ENCODE measurements around the gene HSD11B2. TPM values are rescaled to one million over a fixed set of nuclear protein-coding genes. Genes with fewer than 3 reads are reported as not detected.

The HSD11B2 gene
- total RNA-seq, 1 experiment from 2014 or later = 33.4 TPM

DNA sequence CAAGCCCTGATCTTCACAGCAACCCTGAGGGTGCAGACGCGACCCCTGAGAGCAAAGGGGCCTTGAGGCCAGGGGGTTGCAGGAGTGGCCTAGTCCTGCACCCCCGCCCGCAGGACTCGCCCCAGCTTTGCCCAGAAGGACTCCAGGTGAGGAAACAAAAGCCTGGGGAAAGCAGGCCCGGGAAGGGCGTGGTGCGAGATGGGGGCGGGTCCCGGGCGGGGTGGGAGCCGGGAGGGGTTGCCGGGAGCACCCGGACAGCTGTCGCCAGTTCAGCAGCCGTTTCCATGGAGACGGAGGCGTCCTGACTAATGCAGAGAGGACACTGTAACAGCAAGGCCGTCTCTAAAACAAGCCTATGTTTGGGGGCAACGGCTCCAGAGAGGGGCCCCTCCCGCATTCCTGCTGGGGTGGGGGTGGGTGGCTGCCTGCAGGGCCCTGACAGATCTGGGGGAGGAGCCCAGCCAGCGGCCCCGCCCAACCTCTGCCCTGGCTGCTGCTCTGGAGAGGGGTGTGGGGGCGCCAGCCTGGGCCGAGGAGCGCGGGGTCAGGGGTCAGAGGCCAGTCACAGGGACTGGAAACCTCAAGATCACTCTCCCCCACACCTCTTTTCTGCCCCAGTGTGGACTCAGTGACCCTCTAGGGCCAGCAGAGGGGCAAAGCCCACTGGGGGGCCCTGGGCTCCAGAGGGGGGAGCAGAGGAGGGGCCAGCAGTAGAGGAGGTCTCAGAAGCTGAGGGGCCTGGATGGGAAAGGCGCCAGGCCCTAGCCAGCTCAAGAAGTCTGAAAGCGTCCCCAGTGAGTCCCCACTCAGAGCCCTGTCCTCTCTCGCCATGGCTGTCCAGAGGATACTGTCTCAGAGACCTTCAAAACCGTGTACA is 34.5 kb upstream of the HSD11B2 start:
- CTCF ChIA-PET = interaction anchor here (0.5 to 6.8 kb wide), 18 partner anchors 9 to 433 kb away, joined by 3 to 65 read pairs (median 3); partner anchors contain the start of genes ATP6V0D1, KCTD19, LRRC36 and TMEM208
- Mint-ChIP-seq H3K9me3 (no peaks in the 10 kb centered on the region), H3K4me1 (peaks cover 23% of the 10 kb centered on the region), H3K27me3 (ENCODE audit: low read depth) (peaks cover 57% of the 10 kb centered on the region), H3K27ac (no peak overlapping the region), H3K36me3 (no peaks in the 10 kb centered on the region), H3K4me3 (peak overlapping the region; percentile 47; the same call in 1 of the 2 replicates)
- TF ChIP-seq, protein P1, sequence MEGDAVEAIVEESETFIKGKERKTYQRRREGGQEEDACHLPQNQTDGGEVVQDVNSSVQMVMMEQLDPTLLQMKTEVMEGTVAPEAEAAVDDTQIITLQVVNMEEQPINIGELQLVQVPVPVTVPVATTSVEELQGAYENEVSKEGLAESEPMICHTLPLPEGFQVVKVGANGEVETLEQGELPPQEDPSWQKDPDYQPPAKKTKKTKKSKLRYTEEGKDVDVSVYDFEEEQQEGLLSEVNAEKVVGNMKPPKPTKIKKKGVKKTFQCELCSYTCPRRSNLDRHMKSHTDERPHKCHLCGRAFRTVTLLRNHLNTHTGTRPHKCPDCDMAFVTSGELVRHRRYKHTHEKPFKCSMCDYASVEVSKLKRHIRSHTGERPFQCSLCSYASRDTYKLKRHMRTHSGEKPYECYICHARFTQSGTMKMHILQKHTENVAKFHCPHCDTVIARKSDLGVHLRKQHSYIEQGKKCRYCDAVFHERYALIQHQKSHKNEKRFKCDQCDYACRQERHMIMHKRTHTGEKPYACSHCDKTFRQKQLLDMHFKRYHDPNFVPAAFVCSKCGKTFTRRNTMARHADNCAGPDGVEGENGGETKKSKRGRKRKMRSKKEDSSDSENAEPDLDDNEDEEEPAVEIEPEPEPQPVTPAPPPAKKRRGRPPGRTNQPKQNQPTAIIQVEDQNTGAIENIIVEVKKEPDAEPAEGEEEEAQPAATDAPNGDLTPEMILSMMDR (IDR thresholded peaks at IDR 0.05) = no peak
- TF ChIP-seq, protein P2, sequence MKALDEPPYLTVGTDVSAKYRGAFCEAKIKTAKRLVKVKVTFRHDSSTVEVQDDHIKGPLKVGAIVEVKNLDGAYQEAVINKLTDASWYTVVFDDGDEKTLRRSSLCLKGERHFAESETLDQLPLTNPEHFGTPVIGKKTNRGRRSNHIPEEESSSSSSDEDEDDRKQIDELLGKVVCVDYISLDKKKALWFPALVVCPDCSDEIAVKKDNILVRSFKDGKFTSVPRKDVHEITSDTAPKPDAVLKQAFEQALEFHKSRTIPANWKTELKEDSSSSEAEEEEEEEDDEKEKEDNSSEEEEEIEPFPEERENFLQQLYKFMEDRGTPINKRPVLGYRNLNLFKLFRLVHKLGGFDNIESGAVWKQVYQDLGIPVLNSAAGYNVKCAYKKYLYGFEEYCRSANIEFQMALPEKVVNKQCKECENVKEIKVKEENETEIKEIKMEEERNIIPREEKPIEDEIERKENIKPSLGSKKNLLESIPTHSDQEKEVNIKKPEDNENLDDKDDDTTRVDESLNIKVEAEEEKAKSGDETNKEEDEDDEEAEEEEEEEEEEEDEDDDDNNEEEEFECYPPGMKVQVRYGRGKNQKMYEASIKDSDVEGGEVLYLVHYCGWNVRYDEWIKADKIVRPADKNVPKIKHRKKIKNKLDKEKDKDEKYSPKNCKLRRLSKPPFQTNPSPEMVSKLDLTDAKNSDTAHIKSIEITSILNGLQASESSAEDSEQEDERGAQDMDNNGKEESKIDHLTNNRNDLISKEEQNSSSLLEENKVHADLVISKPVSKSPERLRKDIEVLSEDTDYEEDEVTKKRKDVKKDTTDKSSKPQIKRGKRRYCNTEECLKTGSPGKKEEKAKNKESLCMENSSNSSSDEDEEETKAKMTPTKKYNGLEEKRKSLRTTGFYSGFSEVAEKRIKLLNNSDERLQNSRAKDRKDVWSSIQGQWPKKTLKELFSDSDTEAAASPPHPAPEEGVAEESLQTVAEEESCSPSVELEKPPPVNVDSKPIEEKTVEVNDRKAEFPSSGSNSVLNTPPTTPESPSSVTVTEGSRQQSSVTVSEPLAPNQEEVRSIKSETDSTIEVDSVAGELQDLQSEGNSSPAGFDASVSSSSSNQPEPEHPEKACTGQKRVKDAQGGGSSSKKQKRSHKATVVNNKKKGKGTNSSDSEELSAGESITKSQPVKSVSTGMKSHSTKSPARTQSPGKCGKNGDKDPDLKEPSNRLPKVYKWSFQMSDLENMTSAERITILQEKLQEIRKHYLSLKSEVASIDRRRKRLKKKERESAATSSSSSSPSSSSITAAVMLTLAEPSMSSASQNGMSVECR (CRISPR knock-in tag; IDR thresholded peaks at IDR 0.05; ENCODE audit: borderline replicate concordance) = 0 out of 2 replicates have a peak, but pooled peaks have one; percentile 38
- POLR2A ChIA-PET = no interaction called here
- ATAC-seq (peak; percentile 27), DNase-seq (ENCODE audit: low spot score) (peak; percentile 88)

DNA sequence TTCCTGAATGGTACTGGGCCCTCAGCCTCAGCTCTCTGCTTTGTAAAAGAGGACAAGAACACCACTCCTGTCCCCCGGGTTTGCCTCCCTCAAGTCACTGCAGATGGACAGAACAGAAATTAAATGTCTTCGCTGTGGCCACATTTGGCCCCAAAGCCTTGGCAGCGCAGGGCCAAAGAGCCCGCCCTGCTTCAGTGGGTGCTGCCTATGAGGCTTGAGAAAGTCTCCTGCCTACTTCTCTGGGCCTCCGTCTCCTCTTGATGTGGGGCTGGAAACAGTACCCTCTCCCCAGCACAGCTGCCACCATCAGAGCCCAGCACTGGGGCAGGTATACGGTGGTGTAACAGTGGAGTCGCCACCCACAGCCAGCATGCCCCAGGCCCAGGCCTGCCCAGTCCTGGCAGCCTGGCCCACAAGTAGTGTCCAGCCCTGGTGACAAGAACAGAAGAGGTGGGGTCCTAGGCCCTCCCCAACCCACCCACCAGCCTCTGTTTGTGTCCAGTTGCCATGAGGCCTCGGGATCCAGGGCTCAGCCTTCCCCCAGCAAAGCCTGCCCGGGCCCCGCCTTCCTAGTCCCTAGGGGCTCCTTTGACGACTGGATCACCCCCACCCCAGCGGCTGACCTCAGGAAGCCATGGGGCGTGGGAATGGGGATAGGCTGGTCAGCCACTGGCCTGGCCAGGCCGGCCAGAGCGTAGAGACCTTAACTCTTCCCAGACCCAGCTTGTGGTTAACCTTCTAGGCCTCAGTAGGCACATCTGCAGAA is 33.7 kb upstream of the HSD11B2 start:
- no peaks in the 10 kb centered on the region for H3K9me3 Mint-ChIP-seq
- no peak for ATAC-seq
- TF ChIP-seq, protein P3, sequence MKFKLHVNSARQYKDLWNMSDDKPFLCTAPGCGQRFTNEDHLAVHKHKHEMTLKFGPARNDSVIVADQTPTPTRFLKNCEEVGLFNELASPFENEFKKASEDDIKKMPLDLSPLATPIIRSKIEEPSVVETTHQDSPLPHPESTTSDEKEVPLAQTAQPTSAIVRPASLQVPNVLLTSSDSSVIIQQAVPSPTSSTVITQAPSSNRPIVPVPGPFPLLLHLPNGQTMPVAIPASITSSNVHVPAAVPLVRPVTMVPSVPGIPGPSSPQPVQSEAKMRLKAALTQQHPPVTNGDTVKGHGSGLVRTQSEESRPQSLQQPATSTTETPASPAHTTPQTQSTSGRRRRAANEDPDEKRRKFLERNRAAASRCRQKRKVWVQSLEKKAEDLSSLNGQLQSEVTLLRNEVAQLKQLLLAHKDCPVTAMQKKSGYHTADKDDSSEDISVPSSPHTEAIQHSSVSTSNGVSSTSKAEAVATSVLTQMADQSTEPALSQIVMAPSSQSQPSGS (CRISPR knock-in tag; IDR thresholded peaks at IDR 0.05; ENCODE audit: borderline replicate concordance, low read depth) = no peak
- TF ChIP-seq ZNF219 (CRISPR knock-in tag; IDR thresholded peaks at IDR 0.05; ENCODE audit: borderline replicate concordance) (no peak), EMX1 (CRISPR knock-in tag; IDR thresholded peaks at IDR 0.05) (no peak), FOXP1 (CRISPR knock-in tag; IDR thresholded peaks at IDR 0.05; ENCODE audit: borderline replicate concordance) (no peak), NFYB (CRISPR knock-in tag; conservative IDR thresholded peaks at IDR 0.05; ENCODE audit: low read depth) (no peak)
- TF ChIP-seq, protein P4, sequence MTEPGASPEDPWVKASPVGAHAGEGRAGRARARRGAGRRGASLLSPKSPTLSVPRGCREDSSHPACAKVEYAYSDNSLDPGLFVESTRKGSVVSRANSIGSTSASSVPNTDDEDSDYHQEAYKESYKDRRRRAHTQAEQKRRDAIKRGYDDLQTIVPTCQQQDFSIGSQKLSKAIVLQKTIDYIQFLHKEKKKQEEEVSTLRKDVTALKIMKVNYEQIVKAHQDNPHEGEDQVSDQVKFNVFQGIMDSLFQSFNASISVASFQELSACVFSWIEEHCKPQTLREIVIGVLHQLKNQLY (CRISPR knock-in tag; IDR thresholded peaks at IDR 0.05) = no peak
- TF ChIP-seq, protein P5, sequence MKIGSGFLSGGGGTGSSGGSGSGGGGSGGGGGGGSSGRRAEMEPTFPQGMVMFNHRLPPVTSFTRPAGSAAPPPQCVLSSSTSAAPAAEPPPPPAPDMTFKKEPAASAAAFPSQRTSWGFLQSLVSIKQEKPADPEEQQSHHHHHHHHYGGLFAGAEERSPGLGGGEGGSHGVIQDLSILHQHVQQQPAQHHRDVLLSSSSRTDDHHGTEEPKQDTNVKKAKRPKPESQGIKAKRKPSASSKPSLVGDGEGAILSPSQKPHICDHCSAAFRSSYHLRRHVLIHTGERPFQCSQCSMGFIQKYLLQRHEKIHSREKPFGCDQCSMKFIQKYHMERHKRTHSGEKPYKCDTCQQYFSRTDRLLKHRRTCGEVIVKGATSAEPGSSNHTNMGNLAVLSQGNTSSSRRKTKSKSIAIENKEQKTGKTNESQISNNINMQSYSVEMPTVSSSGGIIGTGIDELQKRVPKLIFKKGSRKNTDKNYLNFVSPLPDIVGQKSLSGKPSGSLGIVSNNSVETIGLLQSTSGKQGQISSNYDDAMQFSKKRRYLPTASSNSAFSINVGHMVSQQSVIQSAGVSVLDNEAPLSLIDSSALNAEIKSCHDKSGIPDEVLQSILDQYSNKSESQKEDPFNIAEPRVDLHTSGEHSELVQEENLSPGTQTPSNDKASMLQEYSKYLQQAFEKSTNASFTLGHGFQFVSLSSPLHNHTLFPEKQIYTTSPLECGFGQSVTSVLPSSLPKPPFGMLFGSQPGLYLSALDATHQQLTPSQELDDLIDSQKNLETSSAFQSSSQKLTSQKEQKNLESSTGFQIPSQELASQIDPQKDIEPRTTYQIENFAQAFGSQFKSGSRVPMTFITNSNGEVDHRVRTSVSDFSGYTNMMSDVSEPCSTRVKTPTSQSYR (CRISPR knock-in tag; IDR thresholded peaks at IDR 0.05) = no peak
- TF ChIP-seq, protein P6, sequence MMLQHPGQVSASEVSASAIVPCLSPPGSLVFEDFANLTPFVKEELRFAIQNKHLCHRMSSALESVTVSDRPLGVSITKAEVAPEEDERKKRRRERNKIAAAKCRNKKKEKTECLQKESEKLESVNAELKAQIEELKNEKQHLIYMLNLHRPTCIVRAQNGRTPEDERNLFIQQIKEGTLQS (CRISPR knock-in tag; conservative IDR thresholded peaks at IDR 0.05) = no peak
- TF ChIP-seq, protein P7, sequence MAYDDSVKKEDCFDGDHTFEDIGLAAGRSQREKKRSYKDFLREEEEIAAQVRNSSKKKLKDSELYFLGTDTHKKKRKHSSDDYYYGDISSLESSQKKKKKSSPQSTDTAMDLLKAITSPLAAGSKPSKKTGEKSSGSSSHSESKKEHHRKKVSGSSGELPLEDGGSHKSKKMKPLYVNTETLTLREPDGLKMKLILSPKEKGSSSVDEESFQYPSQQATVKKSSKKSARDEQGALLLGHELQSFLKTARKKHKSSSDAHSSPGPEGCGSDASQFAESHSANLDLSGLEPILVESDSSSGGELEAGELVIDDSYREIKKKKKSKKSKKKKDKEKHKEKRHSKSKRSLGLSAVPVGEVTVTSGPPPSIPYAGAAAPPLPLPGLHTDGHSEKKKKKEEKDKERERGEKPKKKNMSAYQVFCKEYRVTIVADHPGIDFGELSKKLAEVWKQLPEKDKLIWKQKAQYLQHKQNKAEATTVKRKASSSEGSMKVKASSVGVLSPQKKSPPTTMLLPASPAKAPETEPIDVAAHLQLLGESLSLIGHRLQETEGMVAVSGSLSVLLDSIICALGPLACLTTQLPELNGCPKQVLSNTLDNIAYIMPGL (CRISPR knock-in tag; IDR thresholded peaks at IDR 0.05) = no peak
- H3K36me3 Mint-ChIP-seq = no peaks in the 10 kb centered on the region
- peaks cover 58% of the 10 kb centered on the region for H3K27me3 Mint-ChIP-seq (ENCODE audit: low read depth)
- H3K4me1 Mint-ChIP-seq = peaks cover 23% of the 10 kb centered on the region
- no peak overlapping the region for H3K4me3 Mint-ChIP-seq
- DNase-seq (ENCODE audit: low spot score) = no peak
- no peak overlapping the region for H3K27ac Mint-ChIP-seq
- ChIA-PET CTCF (interaction anchor here (0.6 to 6.8 kb wide), 7 partner anchors 8 to 112 kb away, joined by 3 to 74 read pairs (median 12); partner anchors contain the start of genes KCTD19 and LRRC36), POLR2A (no interaction called here)
